Stimulated activated CD4-positive, alpha-beta T cell treated with anti-CD3 and anti-CD28 coated beads, Interleukin-4, amount 100 ng/mL, for 4 hours (primary cell): ENCODE measurements around the gene C1QB.

Source experiments
- DNase-seq, 2 experiments: peaks; one replicate each; pipeline ENCODE4 v3.0.0-alpha.2; 2020

C1QB gene

GRCh38 chr1:22652881-22653316 lies at the start of gene C1QB:
Gene C1QB (plus strand): TSS chr1:22653236. CDS start chr1:22659463, 6,227 bp downstream.
- no peak for DNase-seq

GRCh38 chr1:22606161-22606560 lies 46.9 kb upstream of the C1QB start:
- DNase-seq: no peak

GRCh38 chr1:22607154-22607553 lies 45.9 kb upstream of the C1QB start:
- no peak for DNase-seq

GRCh38 chr1:22608361-22608760 lies 44.7 kb upstream of the C1QB start:
- DNase-seq: no peak

- DNase-seq: no peak
These were observed 43.7 kb upstream of the C1QB start for GRCh38 chr1:22609291-22609690.

GRCh38 chr1:22611530-22611947 lies 41.5 kb upstream of the C1QB start:
- DNase-seq: peak in 1 of 2 experiments; percentile 10

GRCh38 chr1:22612671-22613571 lies 40.1 kb upstream of the C1QB start:
- DNase-seq: no peak

- no peak for DNase-seq
These were observed 39.5 kb upstream of the C1QB start for GRCh38 chr1:22613572-22613918.

- DNase-seq: no peak
These were observed 39.1 kb upstream of the C1QB start for GRCh38 chr1:22613951-22614350.

- no peak for DNase-seq
These were observed 37.1 kb upstream of the C1QB start for GRCh38 chr1:22615886-22616285.

- DNase-seq: no peak
These were observed 36.5 kb upstream of the C1QB start for GRCh38 chr1:22616571-22616970.

GRCh38 chr1:22618056-22618455 lies 35.0 kb upstream of the C1QB start:
- DNase-seq: no peak

- no peak for DNase-seq
These were observed 33.8 kb upstream of the C1QB start for GRCh38 chr1:22619252-22619651.

- no peak for DNase-seq
These were observed 33.2 kb upstream of the C1QB start for GRCh38 chr1:22619798-22620197.

- DNase-seq: no peak
These were observed 31.3 kb upstream of the C1QB start for GRCh38 chr1:22621761-22622160.

- DNase-seq: no peak
These were observed 27.6 kb upstream of the C1QB start for GRCh38 chr1:22625262-22625925.

- DNase-seq: no peak
These were observed 26.5 kb upstream of the C1QB start for GRCh38 chr1:22626237-22627157.

GRCh38 chr1:22627331-22627730 lies 25.7 kb upstream of the C1QB start:
- DNase-seq: no peak

- no peak for DNase-seq
These were observed 24.2 kb upstream of the C1QB start for GRCh38 chr1:22628698-22629444.

GRCh38 chr1:22629886-22630285 lies 23.1 kb upstream of the C1QB start:
- DNase-seq: no peak

GRCh38 chr1:22633697-22634463 lies 19.2 kb upstream of the C1QB start:
- no peak for DNase-seq

GRCh38 chr1:22635436-22635835 lies 17.6 kb upstream of the C1QB start:
- no peak for DNase-seq
